EH (cell line): Measurements from ENCODE around the gene ELL.
A peak's percentile ranks its signal among the peaks of the same experiment; 100 is the strongest.

ENCODE experiments used
- DNase-seq: peaks from one replicate; pipeline ENCODE4 v3.0.0-alpha.2; 2015; ENCODE audit warnings: low read depth

Gene ELL

GRCh38 chr19:18504886-18505610 lies 16.8 kb downstream of the ELL start:
- DNase-seq, result no peak

GRCh38 chr19:18503971-18504885 lies 17.6 kb downstream of the ELL start:
- DNase-seq, result no peak

- no peak for DNase-seq
Measured at GRCh38 chr19:18503337-18503970, 18.4 kb downstream of the ELL start.

- no peak for DNase-seq
Measured at GRCh38 chr19:18502638-18503294, 19.1 kb downstream of the ELL start.

GRCh38 chr19:18502246-18502637 lies 19.6 kb downstream of the ELL start:
- DNase-seq, result no peak

GRCh38 chr19:18501832-18502231 lies 20.0 kb downstream of the ELL start:
- DNase-seq, result no peak

GRCh38 chr19:18501351-18501750 lies 20.5 kb downstream of the ELL start:
- DNase-seq, result no peak

- DNase-seq, result no peak
Measured at GRCh38 chr19:18500799-18501198, 21.1 kb downstream of the ELL start.

- DNase-seq, result no peak
Measured at GRCh38 chr19:18500376-18500775, 21.5 kb downstream of the ELL start.

- peak; percentile 43 for DNase-seq
Measured at GRCh38 chr19:18499055-18499775, 22.7 kb downstream of the ELL start.

GRCh38 chr19:18496980-18497256 lies 25.0 kb downstream of the ELL start:
- DNase-seq, result peak; percentile 32

- peak; percentile 86 for DNase-seq
Measured at GRCh38 chr19:18496167-18496979, 25.5 kb downstream of the ELL start.

- DNase-seq, result no peak
Measured at GRCh38 chr19:18495204-18495911, 26.5 kb downstream of the ELL start.

GRCh38 chr19:18494267-18494607 lies 27.6 kb downstream of the ELL start:
- peak; percentile 57 for DNase-seq

- no peak for DNase-seq
Measured at GRCh38 chr19:18493440-18494266, 28.2 kb downstream of the ELL start.

- no peak for DNase-seq
Measured at GRCh38 chr19:18491995-18492953, 29.6 kb downstream of the ELL start.

- DNase-seq, result no peak
Measured at GRCh38 chr19:18490728-18491127, 31.1 kb downstream of the ELL start.

GRCh38 chr19:18489627-18490184 lies 32.2 kb downstream of the ELL start:
- no peak for DNase-seq
